Mononuclear cell (primary cell): ENCODE data around the gene MAMSTR. TPM values are rescaled to one million over a fixed set of nuclear protein-coding genes. Genes with fewer than 3 reads are reported as not detected.

Experiments
- H3K27me3 ChIP-seq: 2 replicates; pipeline ENCODE4 v1.6.0; 2011; ENCODE audit warnings: low read length, control low read depth; ENCODE audit not compliant: insufficient read depth
- H3K4me1 ChIP-seq: 2 replicates; pipeline ENCODE4 v1.5.1; 2011; ENCODE audit warnings: mild to moderate bottlenecking, low read length, control low read depth; ENCODE audit not compliant: insufficient read depth
- H3K4me3 ChIP-seq: 2 replicates; pipeline ENCODE4 v1.5.1; 2011; ENCODE audit warnings: mild to moderate bottlenecking, low read length, moderate library complexity
- H3K9me3 ChIP-seq: 2 replicates; pipeline ENCODE4 v1.5.1; 2011; ENCODE audit warnings: low read depth, mild to moderate bottlenecking, control low read depth, low read length
- total RNA-seq: library from RNA; depleted of rRNA; stranded (reverse); fragments of >200 nt; gene quantifications from one replicate; pipeline ENCODE4 v1.2.3, GENCODE V29; 2012

MAMSTR gene
- total RNA-seq, 1 donor, result 0.10 TPM

- Histone ChIP-seq H3K4me1 (peaks cover 20% of the 10 kb centered on the region), H3K4me3 (no peak overlapping the region), H3K27me3 (peaks cover 20% of the 10 kb centered on the region), H3K9me3 (no peaks in the 10 kb centered on the region)
These were observed 32.4 kb upstream of the MAMSTR start for GRCh38 chr19:48751845-48752495.

GRCh38 chr19:48750771-48751504, 31.4 kb upstream of the MAMSTR start:
- no peak overlapping the region for H3K4me3 ChIP-seq
- H3K9me3 ChIP-seq, result no peaks in the 10 kb centered on the region
- peaks cover 23% of the 10 kb centered on the region for H3K4me1 ChIP-seq
- peaks cover 28% of the 10 kb centered on the region for H3K27me3 ChIP-seq

GRCh38 chr19:48750351-48750750, 30.8 kb upstream of the MAMSTR start:
- Histone ChIP-seq H3K4me3 (no peak overlapping the region), H3K4me1 (peaks cover 23% of the 10 kb centered on the region), H3K27me3 (peaks cover 34% of the 10 kb centered on the region), H3K9me3 (no peaks in the 10 kb centered on the region)

DNA sequence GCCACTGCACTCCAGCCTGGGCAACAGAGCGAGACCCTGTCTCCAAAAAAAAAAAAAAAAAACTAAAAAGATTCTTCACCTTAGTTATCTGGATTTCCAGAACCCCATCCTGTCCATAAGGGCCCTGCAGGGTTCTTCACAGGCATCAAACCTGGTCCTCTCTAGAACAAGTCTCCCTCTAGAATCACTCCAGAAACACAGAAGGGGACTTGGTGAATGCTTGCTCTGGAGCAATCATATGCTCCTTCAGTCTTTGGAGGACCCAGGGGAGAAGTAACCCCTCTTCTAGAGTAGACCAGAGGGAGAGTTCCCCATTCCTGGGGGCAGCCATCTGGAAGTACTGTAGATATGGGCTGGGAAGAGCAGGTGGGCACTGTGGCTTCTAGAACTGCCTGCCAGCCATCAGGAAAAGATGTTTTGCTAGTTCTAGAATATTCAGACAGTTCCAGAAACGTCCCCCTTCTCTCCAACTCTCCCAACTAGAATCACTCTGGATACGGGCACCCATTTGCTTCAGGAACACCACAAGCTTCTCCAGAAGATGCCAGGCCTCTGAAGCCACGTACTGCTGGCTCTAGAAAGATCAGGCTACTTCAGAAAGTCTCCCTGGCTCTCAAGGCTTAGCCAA, 30.2 kb upstream of the MAMSTR start:
- Histone ChIP-seq H3K4me1 (peaks cover 23% of the 10 kb centered on the region), H3K4me3 (no peak overlapping the region), H3K9me3 (no peaks in the 10 kb centered on the region), H3K27me3 (peaks cover 39% of the 10 kb centered on the region)

GRCh38 chr19:48746738-48747575, 27.4 kb upstream of the MAMSTR start, which contains the start of gene IZUMO1:
Gene IZUMO1, minus strand, starts transcription at chr19:48746909. Its CDS starts 1,050 bp downstream, at chr19:48745859.
- peaks cover 20% of the 10 kb centered on the region for H3K27me3 ChIP-seq
- peak within 1 kb of the TSS; percentile 15 for H3K4me3 ChIP-seq
- H3K4me1 ChIP-seq, result peaks cover 7% of the 10 kb centered on the region
- no peaks in the 10 kb centered on the region for H3K9me3 ChIP-seq

DNA sequence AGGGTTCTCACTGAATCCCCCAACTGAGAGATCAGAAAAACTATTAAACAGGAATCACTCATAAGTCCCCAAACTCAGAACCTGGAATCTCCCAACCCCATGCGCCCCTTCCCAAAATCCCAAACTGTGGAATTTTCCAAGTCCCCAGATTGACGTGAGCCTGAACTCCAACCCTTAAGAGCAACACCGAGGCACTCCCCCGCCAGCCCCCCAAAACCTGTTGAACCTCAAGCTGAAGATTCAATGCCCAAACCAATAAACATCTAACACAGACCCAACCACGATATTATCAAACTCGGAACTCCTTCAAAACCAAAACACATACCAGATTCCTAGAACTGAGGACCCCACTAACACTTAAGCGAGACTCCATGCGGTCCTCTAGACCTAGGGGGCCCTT, 26.6 kb upstream of the MAMSTR start:
- peaks cover 19% of the 10 kb centered on the region for H3K27me3 ChIP-seq
- no peak overlapping the region for H3K4me3 ChIP-seq

GRCh38 chr19:48745208-48745995, 25.9 kb upstream of the MAMSTR start:
- peaks cover 23% of the 10 kb centered on the region for H3K27me3 ChIP-seq
- H3K4me1 ChIP-seq, result peaks cover 15% of the 10 kb centered on the region
- no peak overlapping the region for H3K4me3 ChIP-seq
- H3K9me3 ChIP-seq, result no peaks in the 10 kb centered on the region

More for the DNA sequence above, 26.6 kb upstream of the MAMSTR start:
- Histone ChIP-seq H3K9me3 (no peaks in the 10 kb centered on the region), H3K4me1 (peaks cover 12% of the 10 kb centered on the region)

- no peaks in the 10 kb centered on the region for H3K9me3 ChIP-seq
- H3K4me3 ChIP-seq, result no peak overlapping the region
- peaks cover 34% of the 10 kb centered on the region for H3K27me3 ChIP-seq
These were observed 22.6 kb upstream of the MAMSTR start for GRCh38 chr19:48742096-48742495.

DNA sequence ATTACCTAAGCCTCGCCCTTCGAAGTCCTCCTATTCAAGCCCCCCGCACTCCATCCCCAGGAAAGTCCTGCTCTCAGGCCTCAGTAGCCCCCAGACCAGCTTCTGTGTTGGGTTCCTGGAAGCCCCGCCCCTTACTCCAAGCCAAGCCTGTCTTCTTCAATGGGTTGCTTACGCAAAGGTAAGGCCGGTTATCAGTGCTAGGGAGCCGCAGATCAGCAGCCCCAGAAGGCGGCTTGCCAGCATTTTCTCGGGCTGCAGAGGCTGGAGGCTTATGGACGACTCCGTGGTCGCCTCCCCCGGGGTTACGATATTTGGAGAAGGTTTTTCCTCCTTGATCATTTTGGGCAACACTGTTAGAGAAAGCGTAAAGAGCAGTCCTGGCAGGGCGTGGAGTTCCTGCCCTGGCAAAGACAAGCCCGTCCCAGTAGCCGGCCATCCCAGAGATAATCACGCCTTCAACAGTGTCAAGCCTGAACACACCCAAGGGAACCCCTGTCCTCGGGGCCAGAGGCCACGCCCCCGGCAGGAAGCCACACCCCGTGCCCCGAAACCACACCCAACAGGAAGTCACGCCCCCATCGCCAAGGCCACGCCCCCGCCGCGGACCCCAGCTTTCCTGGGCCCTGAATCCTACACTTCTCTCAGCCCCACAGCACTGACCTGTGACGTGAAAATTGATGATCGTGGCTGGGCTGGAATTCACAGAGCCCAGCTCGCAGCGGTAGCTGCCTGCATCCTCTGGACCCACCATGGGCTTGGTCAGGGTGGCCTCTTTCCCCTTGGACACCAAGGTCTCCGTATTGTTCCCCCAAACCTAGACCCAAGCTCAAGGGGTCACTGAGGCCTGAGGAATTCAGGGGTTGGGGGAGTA, 21.8 kb upstream of the MAMSTR start:
- peaks cover 27% of the 10 kb centered on the region for H3K27me3 ChIP-seq
- peaks cover 23% of the 10 kb centered on the region for H3K4me1 ChIP-seq
- H3K9me3 ChIP-seq, result no peaks in the 10 kb centered on the region
- no peak overlapping the region for H3K4me3 ChIP-seq

More at GRCh38 chr19:48742096-48742495, 22.6 kb upstream of the MAMSTR start:
- peaks cover 27% of the 10 kb centered on the region for H3K4me1 ChIP-seq

- H3K9me3 ChIP-seq, result no peaks in the 10 kb centered on the region
- peaks cover 23% of the 10 kb centered on the region for H3K4me1 ChIP-seq
- peaks cover 20% of the 10 kb centered on the region for H3K27me3 ChIP-seq
- H3K4me3 ChIP-seq, result no peak within 1 kb of the TSS
These were observed 20.8 kb upstream of the MAMSTR start, which contains the start of gene RASIP1 for GRCh38 chr19:48740164-48740972. Gene RASIP1, minus strand, starts transcription at chr19:48740610. Its CDS starts 328 bp downstream, at chr19:48740282.

DNA sequence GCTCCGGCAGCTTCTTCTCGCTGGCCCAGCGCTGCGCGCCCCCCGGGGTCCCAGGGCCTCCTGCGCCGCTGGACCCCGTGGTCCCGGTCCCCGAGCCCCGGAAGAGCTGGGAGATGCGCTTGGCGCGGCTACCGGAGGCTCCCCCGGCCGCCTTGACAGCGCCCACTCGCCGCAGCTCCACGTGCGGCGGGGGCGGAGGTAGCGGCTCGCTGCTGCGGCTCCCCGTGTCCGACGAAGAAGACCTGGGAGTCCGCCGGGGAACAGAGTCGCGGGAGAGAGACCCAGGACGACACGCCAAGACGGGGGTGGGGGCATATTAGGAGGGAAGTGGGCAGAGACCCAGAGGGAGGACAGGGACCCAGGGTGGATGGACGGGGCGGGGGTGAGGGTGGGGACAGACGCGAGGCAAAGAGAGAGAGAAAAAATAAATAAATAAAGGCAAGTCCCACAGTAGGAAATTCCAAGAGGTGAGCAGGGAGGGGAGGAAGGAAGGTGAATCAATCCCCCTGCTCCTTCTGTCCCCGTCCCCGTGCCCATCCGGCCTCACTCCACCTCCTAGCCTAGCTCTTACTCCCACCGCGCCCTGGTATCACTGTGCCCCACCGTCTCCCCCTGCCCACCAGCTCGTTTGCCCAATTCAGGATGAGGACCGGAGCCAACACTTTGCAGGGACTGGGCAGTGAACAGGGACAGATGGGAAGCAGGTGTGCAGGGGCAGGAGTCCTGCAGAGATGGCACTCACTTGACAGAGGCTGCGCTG, 20.1 kb upstream of the MAMSTR start:
- Histone ChIP-seq H3K4me1 (peaks cover 23% of the 10 kb centered on the region), H3K4me3 (peak overlapping the region; percentile 15), H3K27me3 (peaks cover 14% of the 10 kb centered on the region), H3K9me3 (no peaks in the 10 kb centered on the region)
